ENCODE data around the gene MTMR3.

DNA sequence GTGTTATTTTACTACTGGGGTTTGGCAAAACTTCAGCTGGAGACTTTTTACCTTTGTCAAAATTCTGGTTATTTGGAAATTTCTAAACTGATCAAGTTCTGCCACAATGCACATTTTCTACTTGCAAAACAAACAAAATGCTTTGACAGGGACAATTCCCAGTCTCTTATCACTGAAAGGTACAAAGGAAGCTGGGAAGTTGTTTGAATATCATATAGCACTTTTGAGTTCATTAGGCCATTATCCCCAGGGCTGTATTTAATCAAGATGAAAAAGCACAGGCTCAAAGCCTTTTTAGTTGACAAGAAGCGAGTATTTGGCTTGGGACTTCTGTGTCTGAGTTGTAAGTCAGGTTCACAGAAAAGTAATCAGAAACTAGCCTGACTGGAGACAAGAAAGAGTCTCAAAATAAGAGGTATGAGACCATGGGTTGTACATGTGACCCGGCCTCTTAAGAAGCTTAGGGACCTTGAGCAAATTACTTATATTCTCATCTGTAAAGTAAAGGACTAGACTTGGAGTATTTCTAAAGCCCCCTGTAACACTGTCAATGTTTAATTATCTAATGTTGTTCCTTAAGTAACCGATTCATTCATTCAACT lies 194.4 kb downstream of the MTMR3 start:
- TF ChIP-seq, protein P1, sequence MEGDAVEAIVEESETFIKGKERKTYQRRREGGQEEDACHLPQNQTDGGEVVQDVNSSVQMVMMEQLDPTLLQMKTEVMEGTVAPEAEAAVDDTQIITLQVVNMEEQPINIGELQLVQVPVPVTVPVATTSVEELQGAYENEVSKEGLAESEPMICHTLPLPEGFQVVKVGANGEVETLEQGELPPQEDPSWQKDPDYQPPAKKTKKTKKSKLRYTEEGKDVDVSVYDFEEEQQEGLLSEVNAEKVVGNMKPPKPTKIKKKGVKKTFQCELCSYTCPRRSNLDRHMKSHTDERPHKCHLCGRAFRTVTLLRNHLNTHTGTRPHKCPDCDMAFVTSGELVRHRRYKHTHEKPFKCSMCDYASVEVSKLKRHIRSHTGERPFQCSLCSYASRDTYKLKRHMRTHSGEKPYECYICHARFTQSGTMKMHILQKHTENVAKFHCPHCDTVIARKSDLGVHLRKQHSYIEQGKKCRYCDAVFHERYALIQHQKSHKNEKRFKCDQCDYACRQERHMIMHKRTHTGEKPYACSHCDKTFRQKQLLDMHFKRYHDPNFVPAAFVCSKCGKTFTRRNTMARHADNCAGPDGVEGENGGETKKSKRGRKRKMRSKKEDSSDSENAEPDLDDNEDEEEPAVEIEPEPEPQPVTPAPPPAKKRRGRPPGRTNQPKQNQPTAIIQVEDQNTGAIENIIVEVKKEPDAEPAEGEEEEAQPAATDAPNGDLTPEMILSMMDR (IDR thresholded peaks at IDR 0.05; ENCODE audit: low read length), result no peak
- no peak for TF ChIP-seq EZH2 (optimal IDR thresholded peaks at IDR 0.05; ENCODE audit: low read depth, low read length)

All from MM.1S (cell line).